ENCODE measurements around the gene PRAMEF4.
"Not testable (repeated sequence)": the region's sequence is repeated elsewhere in the genome, so short reads cannot be mapped to it uniquely, and the experiment has no call there.

PRAMEF4 gene

DNA sequence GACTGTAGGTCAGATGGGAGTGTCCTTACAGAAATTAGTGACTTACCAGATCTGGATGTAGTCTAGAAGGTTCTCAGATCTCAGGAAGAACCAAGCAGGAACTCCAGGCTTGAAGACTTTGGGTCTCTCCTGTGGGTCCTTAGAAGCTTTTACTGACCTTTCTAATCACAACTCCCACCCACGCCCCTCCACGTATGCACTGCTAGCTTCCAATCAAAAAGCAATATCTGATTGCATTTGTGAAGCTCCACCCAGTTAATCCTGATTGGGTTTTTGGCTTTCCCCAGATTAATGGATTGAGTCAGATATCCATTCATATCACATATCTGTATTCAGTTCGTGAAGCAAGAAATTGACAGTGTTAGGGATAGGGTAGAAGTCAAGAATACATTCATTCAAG is at the start of gene PRAMEF4:
Gene PRAMEF4, minus strand, starts transcription at position 101 of the 400 bp plus-strand sequence. CDS start 2,807 bp downstream, outside the sequence.
- not testable (repeated sequence) for DNase-seq

DNA sequence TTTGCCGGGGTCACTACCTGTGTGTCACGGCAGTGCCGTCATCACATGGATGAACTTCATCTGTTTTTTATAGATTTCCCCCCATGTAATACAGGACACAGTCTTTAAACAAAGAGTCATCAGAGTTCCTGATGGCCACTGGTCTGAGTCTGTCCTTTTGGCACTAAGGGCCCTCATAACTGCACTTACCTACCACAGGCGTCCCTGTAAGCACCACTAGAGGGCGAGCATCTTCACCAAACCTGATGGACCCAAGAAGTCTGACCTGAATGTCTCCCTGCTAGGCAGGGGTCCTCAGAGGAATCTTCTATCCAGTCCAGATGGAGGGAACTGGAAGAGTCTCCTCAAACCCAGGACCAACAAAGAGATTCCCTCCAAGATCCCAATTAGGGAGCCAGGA is 38.4 kb upstream of the PRAMEF4 start:
- not testable (repeated sequence) for DNase-seq

GRCh38 chr1:12921749-12922148 is 35.7 kb upstream of the PRAMEF4 start:
- not testable (repeated sequence) for DNase-seq

GRCh38 chr1:12916310-12916709 is 30.3 kb upstream of the PRAMEF4 start, which contains the start of gene PRAMEF7:
TSS of gene PRAMEF7 (plus strand) at chr1:12916610. CDS start at chr1:12917693, 1,083 bp downstream.
- DNase-seq, result not testable (repeated sequence)

GRCh38 chr1:12903793-12904572 is 18.0 kb upstream of the PRAMEF4 start:
- not testable (repeated sequence) for DNase-seq

DNA sequence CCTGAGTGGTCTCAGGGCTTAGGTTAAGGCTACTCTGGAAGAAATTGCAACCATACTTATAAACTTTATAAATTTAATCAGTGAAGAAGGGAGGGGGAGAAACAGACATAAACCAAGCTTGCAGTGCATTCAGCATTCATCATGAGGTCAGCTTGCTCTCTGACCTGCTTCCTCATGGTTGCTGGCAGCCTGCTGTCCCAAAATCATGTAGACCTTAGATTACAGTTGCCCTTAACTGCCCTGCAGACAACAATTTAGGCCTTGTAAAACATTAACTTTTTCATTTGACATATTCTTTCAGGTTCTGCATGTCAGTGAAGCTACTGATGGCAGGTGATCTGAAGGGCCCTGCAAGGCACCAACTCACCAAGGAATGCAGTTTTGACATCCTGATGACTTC is 13.2 kb upstream of the PRAMEF4 start:
- not testable (repeated sequence) for DNase-seq

DNA sequence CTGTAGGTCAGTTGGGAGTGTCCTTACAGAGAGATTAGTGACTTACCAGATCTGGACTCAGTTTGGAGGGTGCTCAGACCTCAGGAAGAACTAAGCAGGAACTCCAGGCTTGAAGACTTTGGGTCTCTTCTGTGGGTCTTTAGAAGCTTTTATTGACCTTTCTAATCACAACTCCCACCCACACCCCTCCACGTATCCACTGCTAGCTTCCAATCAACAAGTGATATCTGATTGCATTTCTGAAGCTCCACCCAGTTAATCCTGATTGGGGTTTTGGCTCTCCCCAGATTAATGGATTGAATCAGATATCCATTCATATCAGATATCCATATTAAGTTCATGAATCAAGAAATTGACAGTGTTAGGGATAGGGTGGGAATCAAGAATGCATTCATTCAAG is 12.2 kb upstream of the PRAMEF4 start, which contains the start of gene PRAMEF10:
Gene PRAMEF10, minus strand, starts transcription at position 101 of the 400 bp plus-strand sequence. CDS start 2,423 bp downstream, outside the sequence.
- DNase-seq, result not testable (repeated sequence)

- not testable (repeated sequence) for DNase-seq
These were observed 7.5 kb downstream of the PRAMEF4 start for GRCh38 chr1:12878453-12878852.

GRCh38 chr1:12863131-12863880 is 22.7 kb downstream of the PRAMEF4 start:
- DNase-seq, result not testable (repeated sequence)

DNA sequence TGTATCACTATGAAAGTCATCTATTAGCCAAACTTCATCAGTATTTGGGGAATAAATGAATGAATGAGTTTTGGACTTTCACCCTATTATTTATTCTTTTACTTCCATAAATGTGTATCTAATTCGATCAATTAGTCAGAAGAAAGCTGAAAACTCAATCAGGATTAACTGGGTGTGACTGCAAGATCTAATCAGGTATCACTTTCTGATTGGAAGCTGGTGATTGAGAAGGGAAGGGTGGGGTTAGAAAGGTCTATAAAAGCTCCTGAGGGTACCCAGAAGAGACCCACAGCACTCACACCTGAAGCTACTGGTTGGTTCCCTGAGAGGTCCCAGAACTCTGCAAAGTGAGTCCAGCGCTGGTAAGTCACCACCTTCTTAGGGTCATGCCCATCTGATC is 29.2 kb downstream of the PRAMEF4 start, which contains the start of gene PRAMEF2:
Gene PRAMEF2, plus strand, starts transcription at position 301 of the 400 bp plus-strand sequence. CDS start 1,924 bp downstream, outside the sequence.
- DNase-seq, result not testable (repeated sequence)

DNA sequence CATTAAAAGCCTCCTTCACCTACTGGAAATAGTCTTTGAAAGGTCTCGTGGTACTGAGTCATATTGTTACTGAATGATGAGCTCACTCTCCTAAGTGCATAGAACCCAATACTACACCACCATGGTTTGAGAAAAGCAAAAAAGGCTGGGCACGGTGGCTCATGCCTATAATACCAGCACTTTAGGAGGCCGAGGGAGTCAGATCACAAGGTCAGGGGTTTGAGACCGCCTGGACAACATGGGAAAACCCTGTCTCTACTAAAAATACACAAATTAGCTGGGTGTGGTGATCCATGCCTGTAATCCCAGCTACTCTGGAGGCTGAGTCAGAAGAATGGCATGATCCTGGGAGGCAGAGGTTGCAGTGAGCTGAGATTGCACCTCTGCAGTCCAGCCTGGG is 34.2 kb downstream of the PRAMEF4 start:
- DNase-seq, result no peak

- not testable (repeated sequence) for DNase-seq
These were observed 37.4 kb downstream of the PRAMEF4 start, which contains the start of gene HNRNPCL1 for GRCh38 chr1:12848620-12849019. TSS of gene HNRNPCL1 (minus strand) at chr1:12848720. CDS start at chr1:12848289, 431 bp downstream.

GRCh38 chr1:12833251-12833650 is 52.8 kb downstream of the PRAMEF4 start:
- DNase-seq, result not testable (repeated sequence)

GRCh38 chr1:12831310-12831709 is 54.7 kb downstream of the PRAMEF4 start, which contains the start of gene PRAMEF11:
TSS of gene PRAMEF11 (minus strand) at chr1:12831410. CDS start at chr1:12828789, 2,621 bp downstream.
- not testable (repeated sequence) for DNase-seq

Data from inflammatory macrophage treated with lipopolysaccharide for 1 hour (primary cell).